Gastrocnemius medialis (tissue), 4 donors: ENCODE measurements around the gene TMEM43. TPM values are rescaled to one million over a fixed set of nuclear protein-coding genes. Genes with fewer than 3 reads are reported as not detected.
A peak's percentile ranks its signal among the peaks of the same experiment; 100 is the strongest.

Source experiments
- ATAC-seq, 2 donors: fragments of 150-250 bp; one replicate each; pipeline ENCODE4 v1.9.1; 2016
- DNase-seq, 2 donors: peaks; one replicate each; pipeline ENCODE4 v3.0.0-alpha.2; 2019
- H3K27ac ChIP-seq, 4 donors: fragments of 200-600 bp; sonication (generic); 1 replicate in 1 of 4; 2 replicates in 3 of 4; pipeline ENCODE4 v1.5.1; 2016 to 2018; ENCODE audit warnings: mild to moderate bottlenecking in 2 of 4, moderate library complexity in 1 of 4
- H3K27me3 ChIP-seq, 3 donors: fragments of 200-600 bp; sonication (generic) in 2 of 3; 1 replicate in 1 of 3; 2 replicates in 2 of 3; pipeline versions ENCODE4 v1.5.1 to v1.6.0; 2016 to 2019; ENCODE audit warnings: mild to moderate bottlenecking in 1 of 3, moderate library complexity in 1 of 3
- H3K36me3 ChIP-seq, 2 donors: fragments of 200-600 bp; sonication (generic) in 1 of 2; one replicate each; pipeline ENCODE4 v1.5.1; 2017 to 2018
- H3K4me1 ChIP-seq, 2 donors: fragments of 200-600 bp; sonication (generic) in 1 of 2; one replicate each; pipeline ENCODE4 v1.5.1; 2016 to 2017; ENCODE audit warnings: mild to moderate bottlenecking in 2 of 2
- H3K4me3 ChIP-seq, 4 donors: fragments of 200-600 bp; sonication (generic) in 3 of 4; 1 replicate in 1 of 4; 2 replicates in 3 of 4; pipeline ENCODE4 v1.5.1; 2016 to 2019; ENCODE audit warnings: mild to moderate bottlenecking in 2 of 4
- H3K9me3 ChIP-seq, 3 donors: fragments of 200-600 bp; sonication (generic) in 2 of 3; 1 replicate in 1 of 3; 2 replicates in 2 of 3; pipeline ENCODE4 v1.5.1; 2016 to 2019
- POLR2A ChIP-seq, 2 donors: fragments of 450-650 bp; IDR thresholded peaks; one replicate each; pipeline ENCODE4 v1.6.1; 2017; ENCODE audit warnings: antibody characterized with exemption in 2 of 2, mild to moderate bottlenecking in 2 of 2, moderate library complexity in 2 of 2
- in situ Hi-C, 4 donors: fragments of 200-750 bp; cut with MboI; loops; one replicate each; pipeline versions ENCODE4 v1.15.0 to v1.8.0; 2017; ENCODE audit warnings: low sequenced_read_pairs in 4 of 4
- intact Hi-C: fragments of 100-400 bp; cut with DNase I; formaldehyde crosslinking; loops from one replicate; pipeline ENCODE4 v1.15.1; 2023; ENCODE audit warnings: low total_unique reads
- total RNA-seq, 4 donors: library from RNA; depleted of rRNA; stranded (reverse); fragments of >200 nt; gene quantifications; one replicate each; pipeline versions ENCODE4 v1.1.0 to v1.2.3, GENCODE V29; 2016
- TF ChIP-seq, protein P1 (sequence below), 5 experiments: fragments of 450-650 bp in 3 of 5; fragments of 200-600 bp in 2 of 5; sonication (generic) in 2 of 5; IDR thresholded peaks in 4 of 5; conservative IDR thresholded peaks in 1 of 5; 1 replicate in 4 of 5; 2 replicates in 1 of 5; pipeline ENCODE4 v1.5.1; 2016 to 2019; ENCODE audit warnings: antibody characterized with exemption in 5 of 5, mild to moderate bottlenecking in 3 of 5, moderate library complexity in 3 of 5

Gene TMEM43
- total RNA-seq, 4 donors from 2014 or later: 68.2 to 128 (median 78.6) TPM

DNA sequence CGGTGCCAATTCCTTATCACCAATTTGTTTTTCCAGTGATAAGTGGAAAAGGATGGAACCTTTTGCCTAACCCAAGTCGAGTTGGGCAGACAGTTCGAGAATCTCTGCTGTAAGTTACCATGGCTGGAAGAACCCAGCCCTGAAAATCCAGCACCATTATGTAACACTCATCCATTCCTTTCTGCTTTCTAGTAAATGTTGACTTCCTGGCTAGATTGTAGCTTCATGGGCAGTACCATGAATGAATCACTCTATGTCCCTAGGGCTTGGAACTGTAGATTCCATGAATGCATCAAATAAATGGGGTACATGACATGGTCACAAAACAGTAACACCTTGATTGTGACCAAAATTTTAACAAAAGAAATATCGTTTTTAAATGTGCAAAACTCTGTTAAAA lies 14.2 kb upstream of the TMEM43 start:
- Histone ChIP-seq H3K9me3 (no peaks in the 10 kb centered on the region), H3K4me1 (no peaks in the 10 kb centered on the region), H3K4me3 (no peak overlapping the region), H3K27ac (no peak overlapping the region), H3K36me3 (peaks cover 0 to 39% of the 10 kb centered on the region in 2 donors), H3K27me3 (no peaks in the 10 kb centered on the region)
- ATAC-seq (no peak), DNase-seq (no peak)
- TF ChIP-seq, protein P1, sequence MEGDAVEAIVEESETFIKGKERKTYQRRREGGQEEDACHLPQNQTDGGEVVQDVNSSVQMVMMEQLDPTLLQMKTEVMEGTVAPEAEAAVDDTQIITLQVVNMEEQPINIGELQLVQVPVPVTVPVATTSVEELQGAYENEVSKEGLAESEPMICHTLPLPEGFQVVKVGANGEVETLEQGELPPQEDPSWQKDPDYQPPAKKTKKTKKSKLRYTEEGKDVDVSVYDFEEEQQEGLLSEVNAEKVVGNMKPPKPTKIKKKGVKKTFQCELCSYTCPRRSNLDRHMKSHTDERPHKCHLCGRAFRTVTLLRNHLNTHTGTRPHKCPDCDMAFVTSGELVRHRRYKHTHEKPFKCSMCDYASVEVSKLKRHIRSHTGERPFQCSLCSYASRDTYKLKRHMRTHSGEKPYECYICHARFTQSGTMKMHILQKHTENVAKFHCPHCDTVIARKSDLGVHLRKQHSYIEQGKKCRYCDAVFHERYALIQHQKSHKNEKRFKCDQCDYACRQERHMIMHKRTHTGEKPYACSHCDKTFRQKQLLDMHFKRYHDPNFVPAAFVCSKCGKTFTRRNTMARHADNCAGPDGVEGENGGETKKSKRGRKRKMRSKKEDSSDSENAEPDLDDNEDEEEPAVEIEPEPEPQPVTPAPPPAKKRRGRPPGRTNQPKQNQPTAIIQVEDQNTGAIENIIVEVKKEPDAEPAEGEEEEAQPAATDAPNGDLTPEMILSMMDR (IDR thresholded peaks at IDR 0.05 in 4 of 5, conservative IDR thresholded peaks at IDR 0.05 in 1 of 5): no peak
- TF ChIP-seq POLR2A (IDR thresholded peaks at IDR 0.05): no peak
- in situ Hi-C loops: loop anchor here in 2 of 4 donors (10.0 to 25.0 kb wide), 2 partner anchors 216 to 623 kb away; partner anchors contain the start of gene HDAC11 (in 1 of the 2)
- intact Hi-C loops: no loop called here

DNA sequence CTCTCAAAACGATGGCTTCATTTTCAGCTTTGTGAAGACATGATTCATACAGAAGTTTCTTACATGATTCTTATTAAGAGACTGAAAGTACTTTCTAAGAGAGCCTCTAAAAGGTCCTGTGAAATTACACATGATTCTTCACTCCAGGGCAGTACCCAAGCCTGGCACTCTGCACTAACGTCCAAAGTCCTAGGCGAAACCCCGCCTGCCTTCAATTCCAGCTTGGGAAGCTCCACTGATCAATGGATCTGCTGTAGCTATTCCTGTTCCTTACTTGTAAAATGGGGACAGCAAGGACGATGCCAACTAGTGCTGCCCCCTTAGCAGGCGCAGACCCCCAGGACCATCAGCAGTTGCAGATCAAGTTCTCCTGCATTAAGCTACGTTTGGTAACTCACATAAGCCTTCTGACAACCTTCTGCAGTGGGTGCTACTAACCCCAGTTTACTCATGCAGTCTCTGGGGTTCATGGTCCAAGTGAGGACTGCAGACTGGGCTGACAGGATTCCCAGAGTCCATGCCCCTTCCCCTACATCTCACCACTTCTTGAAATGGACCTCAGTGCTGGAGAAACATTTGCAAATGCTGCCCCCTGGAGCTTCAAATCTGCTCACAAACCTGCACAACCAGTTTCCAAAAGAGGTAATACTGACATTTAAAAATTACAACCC lies 10.8 kb upstream of the TMEM43 start:
- in situ Hi-C loops: loop anchor here in 2 of 4 donors (10.0 to 25.0 kb wide), 2 partner anchors 219 to 627 kb away; partner anchors contain the start of gene HDAC11 (in 1 of the 2)
- H3K4me1 ChIP-seq: no peaks in the 10 kb centered on the region
- no peak overlapping the region for H3K27ac ChIP-seq
- intact Hi-C loops: no loop called here
- no peak overlapping the region for H3K4me3 ChIP-seq
- TF ChIP-seq, protein P1 (IDR thresholded peaks at IDR 0.05 in 4 of 5, conservative IDR thresholded peaks at IDR 0.05 in 1 of 5): peak in 1 of 5 experiments; percentile 18
- no peak for TF ChIP-seq POLR2A (IDR thresholded peaks at IDR 0.05)
- H3K27me3 ChIP-seq: no peaks in the 10 kb centered on the region
- ATAC-seq: no peak
- H3K9me3 ChIP-seq: no peaks in the 10 kb centered on the region
- no peak for DNase-seq
- peaks cover 0 to 48% of the 10 kb centered on the region in 2 donors for H3K36me3 ChIP-seq

DNA sequence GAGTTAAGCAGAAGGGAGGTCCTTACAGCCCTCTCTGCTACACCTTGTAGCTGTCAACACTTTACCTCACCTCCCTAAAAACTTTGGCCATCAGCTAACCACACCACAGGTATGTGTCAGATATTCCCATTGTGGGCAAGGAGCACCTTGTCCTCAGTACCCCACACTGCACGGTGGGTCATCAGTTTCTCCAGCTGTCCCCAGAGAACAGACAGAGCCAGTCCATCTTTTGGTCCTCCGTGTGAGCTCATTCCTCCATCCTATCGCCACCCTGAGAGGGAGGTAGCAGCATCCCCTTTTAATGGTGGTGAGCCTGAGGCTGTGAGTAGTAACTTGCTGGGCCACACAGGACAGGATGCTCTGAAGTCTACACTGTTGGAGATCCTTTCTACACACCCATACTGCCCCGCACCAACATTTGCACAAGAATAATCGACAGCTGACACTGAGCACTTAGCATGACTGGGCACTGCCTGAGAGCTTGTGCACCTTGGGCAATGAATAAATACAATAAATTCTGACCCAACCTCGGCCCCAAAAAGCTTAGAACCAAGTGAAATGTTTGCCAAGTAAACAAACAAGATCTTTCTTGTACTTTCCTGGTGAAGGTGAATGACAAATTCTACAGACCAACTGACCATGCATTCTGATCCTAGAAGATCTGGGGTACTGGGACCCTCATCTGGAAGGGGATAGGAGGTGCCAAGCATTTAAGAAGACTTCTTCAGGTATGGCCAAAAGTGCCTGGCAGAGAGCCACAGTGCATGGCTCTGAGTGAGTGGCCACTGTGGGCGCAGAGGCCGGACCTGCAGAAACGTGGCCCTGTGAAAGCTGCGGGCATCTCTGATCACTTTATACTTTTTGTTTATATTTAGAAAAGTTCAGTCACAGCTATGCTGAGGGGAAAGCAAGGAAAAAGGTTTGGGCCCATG lies 7.1 kb upstream of the TMEM43 start:
- intact Hi-C loops: no loop called here
- no peak for DNase-seq
- H3K27me3 ChIP-seq: no peaks in the 10 kb centered on the region
- in situ Hi-C loops: loop anchor here in 2 of 4 donors (10.0 to 25.0 kb wide), 2 partner anchors 223 to 630 kb away; partner anchors contain the start of gene HDAC11 (in 1 of the 2)
- no peak overlapping the region for H3K4me3 ChIP-seq
- peaks cover 0 to 5% of the 10 kb centered on the region in 2 donors for H3K4me1 ChIP-seq
- H3K27ac ChIP-seq: no peak overlapping the region
- no peak for ATAC-seq
- H3K9me3 ChIP-seq: no peaks in the 10 kb centered on the region
- no peak for TF ChIP-seq POLR2A (IDR thresholded peaks at IDR 0.05)
- TF ChIP-seq, protein P1 (IDR thresholded peaks at IDR 0.05 in 4 of 5, conservative IDR thresholded peaks at IDR 0.05 in 1 of 5): no peak
- H3K36me3 ChIP-seq: peaks cover 0 to 52% of the 10 kb centered on the region in 2 donors

DNA sequence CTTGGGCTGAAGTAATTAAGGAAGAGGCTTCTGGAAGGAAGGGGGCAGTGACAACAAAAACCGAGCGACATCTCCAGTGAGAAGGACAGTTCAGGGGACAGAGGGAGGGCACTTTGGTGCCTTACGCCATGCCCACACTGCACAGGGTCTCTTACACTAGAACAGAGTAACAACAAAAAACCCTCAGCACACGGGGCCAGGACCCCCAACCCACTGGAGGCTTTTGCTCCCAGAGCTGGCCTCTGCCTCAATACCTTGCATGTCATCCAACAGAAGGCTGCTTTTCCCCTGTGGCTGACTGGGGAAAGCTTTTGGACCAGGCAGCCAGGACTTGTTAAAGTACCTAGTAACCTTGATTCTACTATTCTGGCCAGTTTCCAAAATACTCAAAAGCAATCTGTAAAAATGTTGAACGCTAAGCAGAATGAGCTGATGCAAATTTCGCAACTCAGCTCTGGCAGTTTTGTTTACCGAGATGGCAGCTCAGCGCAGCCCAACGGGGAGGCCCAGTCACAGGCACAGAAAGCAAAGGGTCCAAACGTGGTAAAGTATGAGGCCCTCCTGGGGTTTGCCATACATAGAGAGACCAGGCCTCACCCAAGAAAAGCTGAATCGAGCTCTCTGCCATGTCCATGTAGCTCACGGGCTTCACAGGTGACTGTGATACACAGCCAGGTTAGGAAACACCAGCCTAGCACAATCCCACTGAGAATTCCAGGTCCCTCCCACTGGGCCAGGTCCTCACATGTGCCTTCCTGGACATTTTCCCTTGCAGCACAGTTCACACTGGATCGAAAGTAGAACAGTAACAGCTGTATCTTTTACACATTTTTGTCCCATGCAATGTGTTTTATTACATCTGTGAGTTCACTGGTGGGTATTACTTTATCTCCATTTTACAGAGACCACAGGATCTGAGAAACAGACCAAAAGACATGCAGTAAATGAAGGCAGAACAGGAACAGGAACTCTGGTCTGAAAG lies 6.2 kb upstream of the TMEM43 start:
- ATAC-seq (peak in 1 of 2 donors; percentile 19), DNase-seq (no peak)
- Histone ChIP-seq H3K4me1 (peaks cover 9 to 14% of the 10 kb centered on the region in 2 donors), H3K36me3 (peaks cover 0 to 43% of the 10 kb centered on the region in 2 donors), H3K27me3 (no peaks in the 10 kb centered on the region), H3K4me3 (no peak overlapping the region), H3K27ac (no peak overlapping the region), H3K9me3 (no peaks in the 10 kb centered on the region)
- no peak for TF ChIP-seq POLR2A (IDR thresholded peaks at IDR 0.05)
- TF ChIP-seq, protein P1 (IDR thresholded peaks at IDR 0.05 in 4 of 5, conservative IDR thresholded peaks at IDR 0.05 in 1 of 5): no peak
- in situ Hi-C loops (loop anchor here in 2 of 4 donors (10.0 to 25.0 kb wide), 2 partner anchors 224 to 631 kb away; partner anchors contain the start of gene HDAC11 (in 1 of the 2)), intact Hi-C loops (no loop called here)
